GM18951 (cell line): ENCODE data around the gene UGP2.

Experiments used
- POLR2A ChIP-seq: IDR thresholded peaks from 4 replicates; pipeline ENCODE4 v1.6.1; 2011; ENCODE audit warnings: mild to moderate bottlenecking; ENCODE audit not compliant: insufficient read length, insufficient read depth; ENCODE audit errors: extremely low read depth
- in situ Hi-C: fragments of 300-500 bp; cut with MboI; formaldehyde crosslinking; loops from one replicate; pipeline ENCODE4 v1.12.0; 2022; ENCODE audit warnings: low sequenced_read_pairs, mixed read lengths, inconsistent platforms; ENCODE audit not compliant: unreplicated experiment

The UGP2 gene

DNA sequence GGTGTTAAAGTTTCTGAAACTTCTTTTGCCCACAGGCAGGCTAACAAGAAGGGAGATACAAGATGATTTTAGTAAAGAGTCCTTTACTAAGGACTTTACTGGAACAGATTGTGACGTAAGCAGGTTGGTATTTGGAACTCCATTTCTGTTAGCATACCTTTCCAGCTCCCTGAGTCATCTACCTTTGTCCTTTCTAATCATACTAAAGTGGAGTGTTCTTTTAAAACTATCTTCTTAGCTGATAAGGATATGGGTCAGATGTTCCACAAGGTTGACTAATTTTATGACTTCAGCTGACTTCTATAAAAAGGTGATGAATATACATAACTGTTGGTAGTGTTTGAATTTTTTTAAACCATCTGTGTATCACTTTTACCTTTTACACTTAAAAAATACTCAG lies 21.1 kb downstream of the UGP2 start:
- TF ChIP-seq POLR2A: no peak
- in situ Hi-C loops: loop anchor here (10.0 kb wide), 1 partner anchor 168 kb away; no protein-coding TSS in a partner anchor

DNA sequence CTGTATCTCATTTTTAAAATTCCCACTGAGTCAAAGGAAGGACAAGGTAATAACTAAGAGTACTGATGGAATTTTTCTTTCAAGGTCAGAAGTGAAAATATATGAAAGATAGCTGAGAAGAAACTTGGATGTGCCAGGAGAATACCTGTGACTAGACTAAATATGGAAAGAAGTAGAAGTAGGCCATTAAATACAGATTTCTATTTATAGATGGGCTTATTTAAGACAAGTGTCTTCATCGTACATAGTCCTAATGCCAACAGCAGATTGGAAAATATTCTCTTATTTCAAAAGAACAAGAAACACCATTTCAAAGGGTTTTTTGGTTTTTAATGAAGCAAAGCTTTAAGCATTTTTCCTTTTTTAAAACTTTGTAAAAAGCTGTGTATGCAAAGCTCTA lies 22.0 kb downstream of the UGP2 start:
- in situ Hi-C loops: loop anchor here (10.0 kb wide), 1 partner anchor 169 kb away; no protein-coding TSS in a partner anchor
- TF ChIP-seq POLR2A: no peak

DNA sequence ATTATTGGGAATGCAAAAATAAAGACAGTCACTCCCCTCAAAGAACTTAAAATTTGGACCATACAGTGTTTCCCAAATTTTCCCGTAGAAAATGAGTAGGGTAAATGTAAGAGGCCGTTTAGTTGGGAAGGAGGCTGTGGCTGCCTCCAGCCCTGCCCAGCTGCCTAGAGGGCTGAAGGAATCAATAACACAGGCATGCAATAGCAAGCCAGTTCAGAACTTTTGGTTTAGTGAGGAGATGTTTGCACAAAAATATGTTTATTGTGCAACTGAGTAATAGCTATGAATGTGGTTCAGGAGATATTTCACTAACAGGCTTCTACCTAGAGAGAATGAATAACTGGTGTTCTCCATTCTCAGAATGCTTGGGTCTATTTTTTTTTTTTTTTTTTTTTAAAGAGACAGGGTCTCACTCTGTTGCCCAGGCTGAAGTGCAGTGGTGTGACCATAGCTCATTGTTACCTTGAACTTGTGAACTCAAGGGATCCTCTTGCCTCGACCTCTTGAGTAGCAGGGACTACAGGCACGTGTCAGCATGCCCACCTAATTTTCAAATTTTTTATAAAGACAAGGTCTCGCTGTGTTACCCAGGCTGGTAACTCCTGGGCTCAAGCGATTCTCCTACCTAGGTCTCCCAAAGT lies 23.6 kb downstream of the UGP2 start:
- no peak for TF ChIP-seq POLR2A
- in situ Hi-C loops: loop anchor here (10.0 kb wide), 1 partner anchor 170 kb away; no protein-coding TSS in a partner anchor

DNA sequence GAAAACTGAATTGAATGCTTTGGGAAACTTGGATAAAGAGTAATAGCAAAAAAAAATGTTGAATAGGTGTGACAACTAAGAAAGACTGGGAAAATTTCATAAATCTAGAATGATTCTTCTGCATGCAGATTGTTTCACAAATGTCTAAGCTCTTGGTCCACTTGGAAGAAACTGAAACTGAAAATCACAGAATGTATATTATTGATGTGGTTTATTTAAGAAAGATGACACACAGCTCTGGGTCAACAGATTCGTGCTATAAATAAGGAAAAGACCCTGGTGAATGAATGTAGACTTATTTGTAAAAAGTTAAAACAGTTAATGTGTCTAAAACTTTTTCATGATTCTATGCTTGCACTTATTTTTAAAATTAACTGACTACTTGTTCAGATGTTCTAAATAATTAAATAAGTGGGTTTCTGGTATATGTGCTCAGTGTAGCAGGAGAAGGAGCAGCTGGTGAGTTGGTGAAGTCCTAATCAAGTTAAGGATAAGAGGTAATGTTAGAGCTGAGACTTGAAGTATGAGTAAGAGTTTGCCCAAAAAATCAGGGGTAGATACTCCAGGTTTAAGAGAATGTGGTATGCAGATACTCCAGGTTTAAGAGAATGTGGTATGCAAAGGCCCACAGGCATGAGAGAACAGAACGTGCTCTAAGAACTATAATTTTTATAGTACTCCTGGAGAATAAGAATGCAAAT lies 24.5 kb downstream of the UGP2 start:
- in situ Hi-C loops: loop anchor here (10.0 kb wide), 1 partner anchor 171 kb away; no protein-coding TSS in a partner anchor

DNA sequence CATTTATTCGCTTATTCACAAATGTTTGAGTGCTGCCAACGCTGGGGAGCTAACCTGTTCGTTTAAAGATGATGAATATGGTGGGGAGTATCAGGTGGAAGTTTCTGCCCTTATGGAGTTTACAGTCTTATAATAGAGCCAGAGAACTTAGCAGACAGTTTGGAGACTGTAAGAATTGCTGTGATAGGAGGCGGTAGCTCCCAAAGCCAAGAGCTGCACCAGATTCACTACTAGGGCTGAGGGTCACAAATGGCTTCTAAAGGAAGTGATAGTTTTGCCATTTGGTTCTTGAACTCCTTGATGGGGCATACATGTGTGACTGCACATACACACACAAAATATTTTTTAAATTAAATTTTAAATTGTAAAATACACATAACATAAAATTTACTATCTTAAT lies 29.0 kb downstream of the UGP2 start:
- no peak for TF ChIP-seq POLR2A
- in situ Hi-C loops: no loop called here

More for the DNA sequence above, 24.5 kb downstream of the UGP2 start:
- TF ChIP-seq POLR2A: no peak

DNA sequence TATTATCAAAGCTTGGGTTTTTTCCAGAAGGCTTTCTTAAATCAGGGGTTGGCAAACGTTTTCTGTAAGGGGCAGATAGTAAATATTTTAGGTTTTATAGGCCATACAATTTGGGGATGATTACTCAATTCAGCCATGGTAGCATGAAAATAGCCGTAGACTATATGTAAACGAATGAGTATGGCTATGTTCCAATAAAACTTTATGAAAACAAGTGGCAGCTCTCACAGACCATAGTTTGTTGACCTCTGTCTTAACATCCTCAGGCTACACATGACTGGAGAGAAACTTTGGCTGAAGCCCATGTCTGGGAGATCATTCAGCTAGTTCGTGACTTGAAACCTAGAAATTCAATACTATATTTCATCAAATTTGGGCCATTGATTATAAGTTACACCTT lies 30.2 kb downstream of the UGP2 start:
- in situ Hi-C loops: no loop called here
- TF ChIP-seq POLR2A: no peak

DNA sequence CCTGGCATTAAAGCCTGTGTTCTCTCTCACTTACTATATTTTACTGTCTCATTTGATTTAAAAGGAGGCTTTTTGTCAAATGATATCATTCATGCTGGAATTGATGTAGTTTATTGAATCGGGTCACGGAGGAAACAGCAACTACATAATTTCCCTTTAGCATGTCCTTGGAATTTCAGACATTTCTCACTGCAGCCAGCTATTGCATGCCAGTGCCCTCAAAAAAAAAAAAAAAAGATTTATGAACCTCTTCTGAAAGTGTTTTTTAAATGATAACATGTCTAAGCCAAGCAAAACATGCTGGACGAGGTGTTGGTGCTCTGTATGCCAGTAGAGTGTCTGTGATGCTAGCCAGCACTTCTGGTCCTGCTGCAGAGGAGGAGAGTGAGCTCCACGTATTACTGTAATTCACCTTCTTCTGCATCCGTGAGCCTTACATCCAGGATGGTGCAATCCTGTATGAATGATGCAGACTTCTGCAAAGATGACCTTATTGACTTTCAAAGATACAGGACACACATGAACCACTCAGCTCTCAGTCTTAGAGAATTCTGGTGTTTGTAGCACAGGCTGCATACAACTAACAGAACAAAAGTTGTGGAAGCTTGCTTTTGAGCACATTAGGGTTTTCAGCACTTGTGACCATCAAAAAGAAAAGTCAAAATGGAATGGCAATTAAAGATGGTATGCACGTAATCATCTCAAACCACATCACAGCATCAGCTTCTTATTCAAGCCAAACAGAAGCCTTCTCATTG lies 31.1 kb downstream of the UGP2 start:
- in situ Hi-C loops: no loop called here

DNA sequence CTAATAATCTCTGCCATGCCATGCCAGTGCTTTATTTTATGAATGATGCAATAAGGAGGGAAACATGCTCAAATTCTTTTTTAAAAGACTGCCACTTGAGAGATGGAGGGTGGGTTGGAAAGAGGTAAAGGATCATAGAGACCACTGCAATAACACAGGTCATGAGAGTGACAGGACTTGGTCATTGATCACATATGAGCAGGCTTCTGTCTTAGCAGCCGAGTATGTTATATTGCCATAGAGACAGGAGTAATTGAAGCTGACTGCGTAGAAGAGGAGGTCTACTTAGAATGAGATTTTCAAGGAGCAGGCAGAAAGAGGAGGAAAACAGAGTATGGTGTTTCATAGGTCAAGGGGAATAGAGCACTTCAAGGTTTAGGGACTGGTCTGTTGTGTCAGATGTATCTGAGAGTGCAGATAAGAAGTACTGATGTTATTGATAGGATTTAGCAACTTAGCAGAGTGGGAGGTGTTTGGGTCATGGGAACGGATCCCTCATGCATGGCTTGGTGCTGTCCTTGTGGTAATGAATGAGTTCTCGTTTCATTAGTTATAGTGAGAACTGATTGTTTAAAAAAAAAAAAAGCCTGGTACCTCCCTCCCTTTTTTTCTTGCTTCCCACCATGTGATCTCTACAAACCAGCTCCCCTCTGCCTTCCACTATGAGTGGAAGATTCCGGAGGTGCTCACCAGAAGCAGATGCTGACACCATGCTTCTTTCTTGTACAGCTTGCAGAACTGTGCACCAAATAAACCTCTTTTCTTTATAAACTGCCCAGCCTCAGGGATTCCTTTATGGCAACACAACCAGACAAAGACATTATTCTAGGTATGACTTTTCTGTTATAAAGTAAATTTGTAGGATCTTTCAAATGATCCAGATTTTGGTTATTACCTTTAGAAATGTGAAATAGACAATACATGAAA lies 32.8 kb downstream of the UGP2 start:
- in situ Hi-C loops: no loop called here
- TF ChIP-seq POLR2A: no peak

More for the DNA sequence above, 31.1 kb downstream of the UGP2 start:
- TF ChIP-seq POLR2A: no peak

DNA sequence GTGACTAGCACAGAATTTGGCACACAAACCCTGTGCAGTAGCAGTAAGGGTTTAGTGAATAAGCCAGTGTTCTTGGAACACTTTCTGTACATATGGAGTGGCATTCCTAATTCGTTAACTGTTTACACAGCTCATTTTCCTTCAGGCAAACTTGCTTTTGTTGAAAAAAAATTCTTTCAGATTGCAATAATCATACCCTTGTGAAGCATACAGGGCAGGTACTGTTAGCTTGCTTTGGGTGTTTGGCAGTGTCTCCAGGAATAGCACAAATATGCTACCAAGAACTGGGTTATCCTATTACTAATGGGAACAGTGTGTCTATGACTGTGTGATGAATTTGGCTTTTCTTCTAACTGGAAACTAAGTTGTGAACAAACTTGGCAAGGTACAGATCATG lies 33.4 kb downstream of the UGP2 start:
- in situ Hi-C loops: no loop called here
- TF ChIP-seq POLR2A: no peak

DNA sequence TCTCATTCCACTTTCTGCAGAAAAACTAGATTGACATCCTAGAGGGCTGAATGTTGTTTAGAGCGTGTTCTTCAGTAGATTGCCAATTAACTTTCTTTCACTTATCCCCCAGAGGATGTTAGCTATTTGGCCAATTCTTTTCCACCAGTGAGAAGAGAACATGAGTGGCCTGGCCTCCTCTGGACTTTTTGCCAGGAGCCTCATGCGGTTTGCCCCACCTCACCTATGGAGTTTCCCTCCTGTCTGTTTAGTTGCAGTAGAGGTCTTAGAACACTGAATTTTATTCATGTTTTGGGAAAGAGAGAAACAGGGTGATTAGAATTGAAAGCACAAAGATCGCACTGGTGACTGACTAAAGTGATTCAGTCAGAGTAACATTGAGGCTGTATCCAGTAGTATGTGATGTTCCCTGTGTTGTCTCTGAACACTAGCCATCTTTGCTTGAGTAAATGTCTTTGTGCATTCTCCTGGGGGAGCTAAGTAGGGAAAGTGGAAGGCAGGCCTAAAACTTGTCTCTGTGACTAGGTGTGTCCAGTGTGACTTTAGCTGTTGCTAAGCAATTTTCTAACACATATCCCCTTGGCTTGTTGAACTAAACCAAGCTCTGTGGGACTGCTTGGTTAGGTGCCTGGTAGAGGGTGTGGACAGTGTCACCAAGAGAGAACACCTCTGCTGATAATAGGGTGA lies 34.0 kb downstream of the UGP2 start:
- TF ChIP-seq POLR2A: no peak
- in situ Hi-C loops: no loop called here

DNA sequence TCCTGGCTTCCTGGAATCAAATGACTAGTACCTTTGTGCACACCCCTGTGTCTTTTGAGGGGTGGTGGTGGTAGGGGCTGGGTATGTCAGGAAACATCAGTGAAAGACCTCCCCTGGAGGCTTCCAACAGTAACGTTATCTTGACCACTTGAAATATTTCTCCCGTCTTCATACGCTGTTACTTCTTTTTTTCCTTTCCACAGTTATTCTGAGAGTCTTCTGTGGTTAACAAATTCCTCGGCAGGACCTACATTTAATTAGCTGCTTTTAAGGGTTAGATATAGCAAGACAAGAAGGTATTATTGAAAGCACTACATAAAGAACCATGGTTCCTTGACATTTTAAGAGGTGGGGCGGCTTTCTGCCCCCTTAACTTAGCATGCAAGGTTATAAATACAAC lies 34.6 kb downstream of the UGP2 start:
- no peak for TF ChIP-seq POLR2A
- in situ Hi-C loops: no loop called here

DNA sequence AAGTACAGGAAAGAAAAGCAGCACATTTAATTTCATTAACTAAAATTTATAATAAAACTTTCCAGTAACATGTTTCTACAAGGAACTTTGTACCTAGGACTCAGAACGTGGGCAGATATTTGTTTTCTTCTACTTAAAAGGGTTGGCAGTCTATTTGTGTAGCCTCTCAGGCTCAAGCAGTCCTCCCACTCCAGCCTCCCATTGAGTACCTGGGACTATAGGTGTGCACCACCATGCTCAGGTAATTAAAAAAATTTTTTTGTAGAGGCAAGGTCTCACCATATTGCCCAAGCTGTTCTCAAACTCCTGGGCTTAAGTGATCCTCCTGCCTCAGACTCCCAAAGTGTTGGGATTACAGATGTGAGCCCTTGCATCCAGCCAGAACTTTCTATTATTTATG lies 36.8 kb downstream of the UGP2 start:
- in situ Hi-C loops: no loop called here
- TF ChIP-seq POLR2A: no peak

DNA sequence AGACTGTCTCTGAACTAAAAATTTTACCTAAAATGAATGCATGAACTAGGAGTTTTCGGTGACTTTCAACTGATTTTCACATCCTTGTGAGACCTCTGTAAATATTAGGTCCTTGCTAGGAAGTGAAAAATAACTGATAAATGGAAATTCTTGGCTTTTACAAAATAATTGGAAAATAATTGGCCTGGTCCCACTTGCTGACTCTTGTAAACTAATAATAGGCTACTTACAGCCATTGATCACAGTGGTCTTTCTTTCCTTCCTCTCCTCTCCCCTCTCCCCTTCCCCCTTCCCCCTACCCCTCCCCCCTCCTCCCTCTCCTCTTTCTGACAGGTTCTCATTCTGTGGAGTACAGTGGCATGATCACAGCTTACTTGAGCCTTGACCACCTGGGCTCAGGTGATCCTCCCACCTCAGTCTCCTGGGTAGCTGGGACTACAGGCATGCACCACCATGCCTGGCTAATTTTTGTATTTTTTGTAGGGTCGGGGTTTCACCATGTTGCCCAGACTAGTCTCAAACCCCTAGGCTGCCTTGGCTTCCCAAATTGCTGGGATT lies 38.3 kb downstream of the UGP2 start:
- in situ Hi-C loops: no loop called here
- TF ChIP-seq POLR2A: no peak
